Stimulated activated naive CD4-positive, alpha-beta T cell treated with Interleukin-2 at 50 U/mL for 16 hours (primary cell): ENCODE measurements around the gene IL12RB1.
"Not testable (repeated sequence)": the region's sequence is repeated elsewhere in the genome, so short reads cannot be mapped to it uniquely, and the experiment has no call there.

Source experiments
- DNase-seq: peaks from one replicate; lab custom pipeline; 2025; lab: John Stamatoyannopoulos, UW

Gene IL12RB1

DNA sequence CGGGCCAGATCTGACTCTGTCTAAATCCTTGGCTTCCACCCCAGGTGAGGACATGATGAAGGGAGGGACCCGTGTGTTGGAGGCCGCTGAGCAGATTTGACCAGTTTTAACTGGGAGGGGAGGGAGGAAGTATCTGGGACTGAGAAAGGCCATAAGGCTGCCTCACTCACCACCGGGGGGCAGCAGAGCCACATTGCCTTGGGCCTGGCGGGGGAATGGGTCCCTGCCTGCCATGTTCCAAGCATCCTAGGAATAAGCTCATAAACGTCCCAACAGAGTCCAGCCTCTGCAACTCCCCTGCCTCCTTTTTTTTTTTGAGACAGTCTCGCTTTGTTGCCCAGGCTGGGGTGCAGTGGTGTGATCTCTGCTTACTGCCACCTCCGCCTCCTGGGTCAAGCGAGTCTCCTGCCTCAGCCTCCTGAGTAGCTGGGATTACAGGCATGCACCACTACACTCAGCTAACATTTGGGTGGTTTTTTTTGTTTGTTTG is 26.3 kb upstream of the IL12RB1 start:
- peak; percentile 74 for DNase-seq

DNA sequence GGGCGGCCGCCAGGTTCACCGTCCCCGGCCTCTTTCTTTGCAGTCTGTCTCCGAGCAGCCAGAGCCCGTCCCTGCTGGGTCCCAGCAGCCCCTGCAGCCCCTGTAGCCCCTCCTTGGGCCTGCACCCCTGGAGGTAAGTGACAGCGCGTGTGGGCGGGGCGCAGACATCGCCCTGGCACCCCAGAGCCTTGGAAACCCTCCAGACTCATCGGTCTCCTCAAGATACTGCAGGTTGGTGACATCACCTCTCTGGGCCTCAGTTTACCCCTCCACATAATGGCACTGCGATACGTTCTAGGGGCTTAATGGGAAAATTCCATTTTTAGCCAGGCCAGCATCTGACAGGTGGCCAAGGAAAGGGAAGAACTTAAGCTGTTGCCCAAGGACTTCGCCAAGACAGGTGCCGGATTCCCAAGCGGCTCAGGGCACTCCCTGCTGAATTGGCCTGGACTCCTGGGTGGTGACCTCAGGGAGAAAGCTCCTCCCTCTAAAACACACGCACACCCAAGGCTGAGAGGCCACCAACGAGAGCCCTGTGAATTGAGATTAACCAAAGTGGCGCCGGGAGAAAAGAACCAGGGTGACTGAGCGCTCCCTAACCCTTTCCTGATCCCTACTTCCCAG is 24.0 kb upstream of the IL12RB1 start:
- no peak for DNase-seq

DNA sequence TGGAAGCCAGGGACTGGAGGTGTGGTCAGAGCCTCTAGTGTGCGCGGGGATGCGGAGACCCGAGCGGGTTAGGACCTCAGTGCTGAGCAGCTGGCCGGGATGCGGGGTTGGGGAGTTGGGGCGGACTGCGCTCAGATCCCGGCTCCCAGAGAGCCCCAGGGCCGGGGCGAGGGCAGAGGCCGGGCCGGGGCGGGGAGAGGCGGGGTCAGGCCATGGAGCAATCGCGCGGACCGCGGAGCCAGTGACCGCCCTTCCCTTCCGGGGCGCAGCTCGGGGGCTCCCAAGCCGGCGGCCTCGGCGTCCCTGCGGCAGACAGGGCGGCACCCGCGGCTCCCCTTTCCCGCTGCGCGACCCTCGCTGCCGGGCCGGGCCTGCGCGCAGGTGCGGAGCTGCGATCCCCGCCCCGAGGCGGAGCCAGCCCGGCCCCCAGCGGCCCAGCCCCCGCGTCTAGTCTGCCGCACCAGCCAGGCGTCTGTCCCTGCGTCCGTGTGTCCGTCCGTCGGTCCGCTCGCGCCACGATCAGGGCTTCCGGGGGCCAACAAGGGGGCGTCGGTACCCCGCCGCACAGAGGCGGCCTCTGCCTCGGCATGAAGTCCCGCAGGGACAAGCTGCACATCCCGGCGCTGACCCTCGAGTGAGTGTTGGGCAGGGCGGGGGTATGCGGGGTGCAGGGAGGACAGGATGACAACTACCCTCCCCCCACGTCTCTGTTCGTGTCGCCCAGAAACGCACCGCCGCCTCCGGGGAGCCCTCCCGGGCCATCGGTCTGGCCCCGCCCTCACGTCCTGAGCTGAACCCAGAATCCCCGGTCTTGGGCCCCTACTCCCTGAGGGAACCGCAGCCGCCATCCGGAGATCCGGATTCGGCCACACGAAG is 23.2 kb upstream of the IL12RB1 start:
- DNase-seq: peak; percentile 37

DNA sequence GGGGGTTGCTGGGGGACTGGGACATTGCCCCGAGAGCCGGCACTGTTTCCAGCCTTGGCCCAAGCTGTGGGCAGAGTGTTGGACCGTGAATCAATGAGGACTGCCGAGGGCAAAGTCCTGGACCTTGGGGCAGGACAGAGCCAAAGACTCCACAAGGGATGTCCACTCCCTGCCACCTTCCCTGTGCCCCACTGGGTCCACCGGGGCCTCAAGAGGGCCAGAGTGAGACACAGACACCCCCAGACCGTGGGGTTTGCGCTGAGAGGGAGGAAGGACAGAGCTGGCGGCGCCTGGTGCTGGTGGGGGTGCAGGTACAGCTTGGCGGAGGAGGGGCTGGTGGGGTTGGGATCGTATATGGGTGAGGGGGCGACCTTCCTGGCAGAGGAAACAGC is 22.6 kb upstream of the IL12RB1 start:
- no peak for DNase-seq

DNA sequence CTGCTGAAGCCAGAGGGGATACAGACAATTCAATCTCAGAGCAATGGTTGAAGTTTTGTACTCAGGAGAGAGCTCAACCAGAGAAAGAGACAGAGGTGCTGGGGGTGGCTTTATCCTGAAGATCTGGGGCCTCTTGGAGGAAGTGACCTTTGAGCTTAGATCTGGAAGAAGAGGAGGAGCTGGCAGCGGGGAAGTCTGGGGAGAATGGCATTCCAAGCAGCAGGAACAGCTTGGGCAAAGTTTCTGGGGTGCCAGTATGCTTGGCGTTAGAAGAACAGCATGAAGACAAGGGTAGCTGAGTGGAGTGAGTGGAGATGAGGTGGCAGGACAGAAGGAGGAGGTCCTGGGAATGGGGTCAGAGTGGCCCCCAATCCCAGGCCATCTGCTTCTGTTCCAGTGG is 22.2 kb upstream of the IL12RB1 start:
- DNase-seq: no peak

DNA sequence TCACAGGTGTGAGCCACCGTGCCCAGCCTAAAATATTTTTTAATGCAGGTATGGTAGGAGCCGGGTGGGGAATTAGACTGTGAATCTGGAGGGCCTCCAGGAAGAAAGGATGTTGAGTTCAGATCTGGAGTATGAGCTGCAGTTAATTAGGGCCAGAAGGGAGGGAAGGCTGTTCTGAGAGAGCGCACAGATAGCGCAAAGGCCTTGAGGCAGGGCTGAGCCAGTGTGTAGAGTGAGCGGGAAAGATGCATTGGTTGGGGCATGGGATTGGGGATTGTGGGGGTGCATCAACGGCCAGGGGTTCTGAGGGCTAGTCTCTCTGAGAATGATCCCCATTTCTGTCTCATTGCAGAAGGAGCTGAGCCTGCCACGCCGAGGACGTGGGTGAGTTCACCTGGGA is 20.5 kb upstream of the IL12RB1 start:
- no peak for DNase-seq

DNA sequence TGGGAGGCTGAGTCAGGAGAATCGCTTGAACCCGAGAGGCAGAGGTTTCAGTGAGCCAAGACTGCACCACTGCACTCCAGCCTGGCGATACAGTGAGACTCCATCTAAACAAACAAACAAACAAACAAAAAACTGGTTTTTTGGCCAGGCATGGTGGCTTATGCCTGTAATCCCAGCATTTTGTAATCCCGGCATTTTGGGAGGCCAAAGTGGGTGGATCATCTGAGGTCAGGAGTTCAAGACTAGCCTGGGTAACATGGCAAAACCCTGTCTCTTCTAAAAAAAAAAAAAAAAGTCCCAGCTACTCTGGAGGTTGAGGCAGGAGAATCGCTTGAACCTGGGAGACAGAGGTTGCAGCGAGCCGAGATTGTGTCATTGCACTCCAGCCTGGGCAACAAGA is 18.5 kb upstream of the IL12RB1 start:
- DNase-seq: not testable (repeated sequence)

DNA sequence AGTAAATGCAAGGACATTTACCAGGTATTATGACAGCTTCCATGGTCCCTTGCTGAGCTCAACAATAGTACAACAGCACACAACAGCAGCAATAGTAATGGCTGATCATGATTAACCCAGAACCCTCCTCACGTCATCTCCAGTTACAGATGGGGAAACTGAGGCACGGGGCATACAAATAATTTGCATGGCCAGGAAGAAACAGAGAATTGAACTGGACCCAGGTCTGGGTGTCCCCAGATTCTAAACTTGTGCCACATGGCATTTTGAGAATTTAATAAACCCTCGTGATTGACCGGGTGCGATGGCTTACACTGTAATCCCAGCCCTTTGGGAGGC is 18.0 kb upstream of the IL12RB1 start:
- no peak for DNase-seq

DNA sequence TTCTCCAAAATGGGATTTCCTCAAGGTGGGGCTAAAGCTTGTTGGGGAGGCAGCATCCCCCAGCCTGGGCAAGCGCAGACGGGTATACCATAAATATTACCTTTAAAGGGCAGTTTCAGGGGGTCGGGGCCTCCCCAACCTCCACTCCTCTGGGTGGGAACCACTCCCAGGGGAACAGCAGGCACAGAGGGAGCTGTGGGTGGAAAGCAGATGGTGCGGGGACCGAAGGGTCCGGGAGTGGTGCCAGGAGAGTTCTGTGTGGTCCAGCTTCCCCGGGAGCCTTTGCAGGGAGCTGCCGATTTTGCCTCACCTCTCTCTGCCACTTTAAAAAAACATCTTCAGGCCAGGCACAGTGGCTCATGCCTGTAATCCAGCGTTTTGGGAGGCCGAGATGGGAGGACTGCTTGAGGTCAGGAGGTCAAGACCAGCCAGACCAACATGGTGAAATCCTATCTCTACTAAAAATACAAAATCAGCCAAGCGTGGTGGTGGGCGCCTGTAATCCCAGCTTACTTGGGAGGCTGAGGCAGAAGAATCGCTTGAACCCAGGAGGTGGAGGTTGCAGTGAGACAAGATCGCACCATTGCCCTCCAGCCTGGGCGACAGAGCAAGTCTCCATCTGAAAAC is 16.3 kb upstream of the IL12RB1 start:
- no peak for DNase-seq

DNA sequence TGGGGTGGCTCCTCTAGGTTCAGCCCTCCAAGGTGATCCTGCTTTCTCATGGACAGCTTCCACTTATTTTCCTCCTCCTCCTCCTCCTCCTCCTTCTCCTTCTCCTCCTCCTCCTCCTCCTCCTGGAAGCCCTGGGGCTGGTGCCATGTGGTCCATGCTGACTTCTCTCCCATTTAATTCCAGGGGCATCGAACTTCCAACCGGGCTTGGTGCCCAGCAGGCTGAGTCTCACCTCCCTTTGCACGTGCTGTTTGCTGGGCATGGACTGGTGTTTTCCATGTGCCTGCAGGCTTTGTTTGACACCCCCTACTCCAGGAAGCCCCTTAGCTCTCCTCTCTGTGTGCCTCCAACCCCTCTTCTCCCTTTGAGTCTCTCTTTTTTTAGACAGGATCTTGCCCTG is 14.5 kb upstream of the IL12RB1 start:
- no peak for DNase-seq

DNA sequence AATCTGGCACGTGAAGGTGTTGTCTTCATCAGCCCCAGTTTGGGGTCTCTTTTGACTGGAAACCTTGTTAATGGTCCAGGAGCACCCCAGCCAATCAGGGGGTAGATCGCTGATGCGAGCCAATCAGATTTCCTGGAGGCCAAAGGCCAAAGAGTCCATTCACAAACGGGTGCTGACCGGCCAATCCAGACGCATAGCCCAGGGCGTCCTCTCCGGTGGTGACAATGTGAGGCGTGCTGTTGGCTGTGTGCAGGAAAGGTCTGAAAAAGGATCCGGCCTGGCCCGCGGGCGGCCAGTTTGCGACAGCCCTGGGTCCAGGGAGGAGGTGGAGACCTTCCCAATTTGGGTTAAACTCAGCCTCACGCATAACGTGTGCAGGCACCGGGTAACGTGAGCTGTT is 14.0 kb upstream of the IL12RB1 start:
- no peak for DNase-seq

DNA sequence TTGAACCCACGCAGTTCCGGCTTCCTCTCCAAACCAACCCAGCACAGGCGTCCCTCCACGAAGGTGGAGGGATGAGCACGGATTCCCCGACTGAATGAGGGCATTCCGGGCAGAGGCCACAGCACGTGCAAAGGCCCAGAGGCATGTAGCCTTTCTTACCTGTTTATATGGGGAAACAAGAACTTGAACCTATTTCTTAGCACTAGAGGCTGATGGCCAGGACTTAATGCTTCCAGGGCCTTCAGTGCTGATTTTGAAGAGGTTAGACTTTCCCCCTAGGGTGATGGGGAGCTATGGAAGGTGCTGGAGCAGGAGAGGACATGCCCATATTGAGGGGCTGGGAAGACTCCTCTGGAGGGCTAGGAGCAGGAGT is 12.9 kb upstream of the IL12RB1 start:
- DNase-seq: no peak

DNA sequence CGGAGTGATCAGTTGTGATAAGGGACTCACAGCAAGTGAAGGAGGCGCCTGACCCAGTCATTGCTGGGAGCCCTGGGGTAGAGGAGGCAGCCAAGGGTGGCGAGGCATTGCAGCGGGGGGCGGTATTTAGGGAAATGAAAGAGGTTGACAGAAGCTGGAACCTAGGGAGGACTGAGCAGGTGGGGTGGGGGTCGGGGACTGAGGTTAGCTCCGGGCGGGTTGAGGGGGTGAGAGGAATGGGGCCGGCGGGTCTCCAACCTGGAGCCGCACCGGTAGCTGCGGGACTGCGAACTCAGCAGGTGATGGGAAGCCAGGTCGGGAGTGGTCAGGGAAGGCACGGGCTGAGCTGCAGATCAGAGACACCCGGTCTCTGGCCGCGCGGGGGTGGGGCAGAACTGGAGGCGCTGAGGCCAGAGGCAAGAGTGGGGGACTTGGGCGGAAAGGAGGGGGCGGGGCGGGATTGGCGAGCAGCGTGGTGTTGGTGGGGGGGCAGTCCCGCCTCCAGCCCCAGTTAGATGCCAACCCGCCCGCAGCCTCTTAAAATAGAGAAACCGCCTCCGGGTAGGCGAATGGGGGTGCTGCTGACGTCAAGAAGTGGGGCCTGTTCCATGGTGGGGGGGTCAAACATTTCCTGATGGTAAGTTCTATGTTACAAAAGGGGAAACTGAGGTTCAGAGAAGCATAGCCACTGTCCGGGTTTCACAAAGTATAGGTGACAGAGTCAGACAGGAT is 12.3 kb upstream of the IL12RB1 start:
- peak; percentile 39 for DNase-seq

DNA sequence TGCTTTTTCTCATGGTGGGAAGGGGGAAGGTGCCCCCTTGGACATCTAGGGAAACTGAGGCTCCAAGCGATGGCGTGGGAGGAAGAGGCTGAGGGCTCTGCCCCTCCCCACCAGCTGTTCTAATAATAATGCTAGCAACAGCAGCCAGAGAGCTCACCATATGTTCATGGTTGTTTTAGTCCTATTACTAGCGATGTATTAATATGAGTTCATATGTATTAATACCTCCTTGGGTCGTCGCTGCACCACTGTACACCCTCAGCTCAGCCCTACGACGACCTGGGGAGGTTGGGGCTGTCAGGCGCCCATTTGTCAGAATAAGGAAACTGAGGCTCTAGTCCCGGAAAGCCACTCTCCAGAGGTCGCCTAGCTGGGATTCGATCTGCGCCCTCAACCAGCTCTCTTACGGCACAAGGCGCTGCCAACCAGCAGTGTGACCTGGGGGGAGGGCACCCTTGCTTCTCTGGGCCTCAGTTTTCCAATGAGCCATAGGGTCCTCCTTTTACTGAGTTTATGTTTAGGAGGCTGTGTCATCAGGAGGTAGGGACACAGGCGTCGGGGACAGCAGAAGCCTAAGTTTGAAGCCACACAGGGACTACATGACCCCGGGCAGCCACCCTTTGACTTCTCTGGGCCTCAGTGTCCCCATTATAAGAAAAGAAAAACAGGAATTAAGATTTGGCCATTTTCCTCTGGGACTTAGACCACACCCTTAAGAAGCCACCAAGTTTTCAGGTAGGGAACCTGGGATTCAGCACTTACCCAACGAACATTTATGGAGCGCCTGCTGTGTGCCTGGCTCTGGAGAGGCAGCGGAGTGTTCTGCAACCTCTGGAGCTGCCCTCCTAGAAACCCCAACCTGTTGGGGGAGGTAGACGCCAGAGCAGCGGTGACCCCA is 11.5 kb upstream of the IL12RB1 start:
- no peak for DNase-seq

DNA sequence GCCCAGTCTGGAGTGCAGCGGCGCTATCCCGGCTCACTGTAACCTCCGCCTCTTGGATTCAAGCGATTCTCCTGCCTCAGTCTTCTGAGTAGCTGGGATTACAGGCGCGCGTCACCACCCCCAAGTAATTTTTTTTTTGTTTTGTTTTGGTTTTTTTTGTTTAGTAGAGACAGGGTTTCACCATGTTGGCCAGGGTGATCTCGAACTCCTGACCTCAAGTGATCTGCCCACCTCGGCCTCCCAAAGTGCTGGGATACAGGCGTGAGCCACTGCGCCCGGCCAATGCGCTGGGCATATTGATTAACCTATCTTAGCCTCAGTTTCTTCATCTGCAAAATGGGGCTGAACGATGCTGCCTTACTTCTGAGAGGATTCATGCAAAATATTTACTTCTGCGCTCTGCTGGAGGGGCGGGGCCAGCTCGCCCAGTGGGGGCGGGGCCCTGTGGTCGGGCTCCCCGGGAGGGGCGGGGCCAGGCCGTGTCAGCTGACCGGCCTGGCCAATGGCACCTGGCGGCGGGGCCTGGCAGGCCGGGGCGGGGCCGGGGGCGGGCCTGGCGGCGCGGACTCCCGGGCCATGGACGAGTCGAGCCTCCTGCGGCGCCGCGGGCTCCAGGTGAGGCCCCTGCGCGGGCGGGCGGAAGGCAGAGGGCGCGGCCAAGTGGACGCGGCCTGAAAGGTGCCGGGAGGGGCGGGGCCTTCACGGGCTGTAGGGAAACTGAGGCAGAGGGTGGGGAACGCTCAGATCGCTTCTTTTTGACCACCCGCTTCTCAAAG is 10.7 kb upstream of the IL12RB1 start, which contains the start of gene MAST3:
Gene MAST3 (plus strand): TSS at position 562 of the 776 bp plus-strand sequence. CDS start 15 bp downstream, at position 577.
- peak; percentile 85 for DNase-seq

DNA sequence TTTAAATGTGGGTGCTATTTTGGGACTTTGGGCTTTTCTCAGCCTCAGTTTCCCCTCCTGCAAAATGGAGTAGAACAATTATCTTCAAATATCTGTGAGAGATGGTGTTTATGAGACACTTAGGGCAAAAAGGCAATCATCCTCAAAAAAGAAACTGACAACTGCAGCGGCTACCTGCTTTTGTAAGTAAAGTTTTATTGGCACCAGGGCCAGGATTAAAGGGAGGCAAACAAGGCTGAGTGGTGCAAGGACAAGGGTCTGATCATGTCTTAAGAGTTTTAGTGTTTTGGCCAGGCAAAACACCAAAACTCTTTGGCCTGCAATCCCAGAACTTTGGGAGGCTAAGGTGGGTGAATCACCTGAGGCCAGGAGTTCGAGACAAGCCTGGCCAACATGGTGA is 9.5 kb upstream of the IL12RB1 start:
- DNase-seq: no peak

DNA sequence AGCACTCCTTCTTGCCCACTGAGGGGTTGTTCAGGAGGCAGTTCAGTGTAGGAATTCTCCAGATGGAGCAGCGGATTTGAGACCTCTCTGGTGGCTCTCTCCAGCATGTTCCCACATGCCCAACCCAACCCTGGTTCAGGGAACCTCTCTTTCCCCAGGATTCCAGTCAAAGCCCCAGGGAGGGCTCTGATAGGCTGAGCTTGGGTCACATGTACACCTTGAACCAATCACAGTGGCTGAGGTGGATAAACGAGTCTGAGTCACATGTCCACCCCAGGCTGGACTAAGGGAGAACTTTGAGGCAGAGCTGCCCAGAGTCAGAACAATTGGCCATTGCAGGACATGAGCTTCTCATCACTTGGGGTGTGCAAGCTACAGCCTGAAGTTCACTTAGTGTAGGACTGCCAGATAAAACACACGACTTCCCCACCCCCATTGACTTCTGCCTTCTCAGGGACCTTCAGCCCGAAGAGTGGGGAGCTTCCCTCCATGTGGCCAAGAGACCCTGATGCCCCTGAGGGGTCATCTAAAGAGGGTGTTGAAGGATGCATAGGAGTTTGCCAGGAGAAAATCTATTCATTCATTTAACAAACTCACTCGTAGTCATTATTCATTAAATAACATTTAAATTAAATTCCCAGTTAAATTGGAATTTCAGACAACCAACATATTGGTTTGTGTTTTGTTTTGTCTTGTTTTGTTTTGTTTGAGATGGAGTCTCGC is 6.9 kb upstream of the IL12RB1 start:
- no peak for DNase-seq

DNA sequence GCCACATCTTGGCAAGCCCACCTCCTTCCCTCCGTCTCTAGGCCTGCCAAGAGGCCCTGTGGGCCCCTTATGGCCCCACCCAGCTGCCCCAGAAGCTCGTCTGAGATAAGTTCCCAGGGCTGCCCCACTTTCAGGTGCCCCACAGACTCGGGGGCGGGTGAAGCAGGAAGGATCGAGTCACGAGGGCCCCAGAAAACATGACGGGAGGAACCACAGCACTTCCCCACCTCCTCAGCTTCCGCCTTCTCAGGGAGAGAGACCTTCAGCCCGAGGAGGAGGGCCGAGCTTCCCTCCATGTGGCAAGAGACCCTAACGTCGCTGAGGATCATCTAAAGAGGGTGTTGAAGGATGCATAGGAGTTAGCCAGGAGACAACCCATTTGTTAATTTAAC is 4.5 kb upstream of the IL12RB1 start:
- peak; percentile 87 for DNase-seq

DNA sequence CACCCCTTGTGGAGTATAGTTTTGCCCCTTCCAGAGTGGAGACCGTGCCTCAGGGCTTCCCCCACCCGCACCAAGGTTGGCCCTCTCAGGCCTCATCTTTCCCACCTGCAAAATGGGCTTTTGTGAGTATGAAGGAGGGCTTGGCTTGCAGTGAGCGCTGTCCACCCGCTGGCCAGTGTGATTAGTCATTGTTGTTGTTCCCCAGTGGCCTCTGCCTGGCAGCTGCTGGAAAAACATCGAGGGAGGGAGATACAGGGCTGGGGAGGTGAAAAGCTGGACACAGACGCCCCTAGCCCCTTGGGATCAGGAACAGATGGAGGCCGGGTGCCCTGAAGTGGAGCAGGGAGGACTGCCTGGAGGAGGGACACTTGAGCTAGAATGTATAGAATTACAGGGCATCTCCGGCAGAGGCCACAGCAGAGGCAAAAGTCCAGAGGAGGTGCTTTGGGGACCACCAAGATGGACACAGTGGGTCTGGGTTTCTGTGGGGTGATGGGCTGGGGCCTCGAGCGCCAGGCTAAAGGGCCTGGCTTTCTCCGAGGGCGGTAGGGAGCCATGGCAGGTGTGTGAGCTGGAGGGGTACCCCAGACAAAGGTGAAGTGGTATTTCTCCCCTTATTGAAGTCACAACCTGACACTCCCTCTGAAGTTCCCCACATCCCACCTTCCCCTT is 3.9 kb upstream of the IL12RB1 start:
- no peak for DNase-seq
